Fibroblast of mammary gland (primary cell): ENCODE results near the gene FBXO46.
A peak's percentile ranks its signal among the peaks of the same experiment; 100 is the strongest.

Source experiments
- DNase-seq: peaks from one replicate; pipeline ENCODE4 v3.0.0-alpha.2; 2010; ENCODE audit warnings: low read depth
- H3K4me3 ChIP-seq: 2 replicates; pipeline ENCODE4 v1.5.1; 2011; ENCODE audit warnings: low read depth, mild to moderate bottlenecking, low read length, moderate library complexity; ENCODE audit not compliant: control insufficient read depth
- TF ChIP-seq, protein P1 (sequence below): conservative IDR thresholded peaks from 2 replicates; pipeline ENCODE4 v1.5.1; 2011; ENCODE audit warnings: low read depth, low read length, inconsistent platforms; ENCODE audit not compliant: control insufficient read depth, insufficient read depth

FBXO46 gene

DNA sequence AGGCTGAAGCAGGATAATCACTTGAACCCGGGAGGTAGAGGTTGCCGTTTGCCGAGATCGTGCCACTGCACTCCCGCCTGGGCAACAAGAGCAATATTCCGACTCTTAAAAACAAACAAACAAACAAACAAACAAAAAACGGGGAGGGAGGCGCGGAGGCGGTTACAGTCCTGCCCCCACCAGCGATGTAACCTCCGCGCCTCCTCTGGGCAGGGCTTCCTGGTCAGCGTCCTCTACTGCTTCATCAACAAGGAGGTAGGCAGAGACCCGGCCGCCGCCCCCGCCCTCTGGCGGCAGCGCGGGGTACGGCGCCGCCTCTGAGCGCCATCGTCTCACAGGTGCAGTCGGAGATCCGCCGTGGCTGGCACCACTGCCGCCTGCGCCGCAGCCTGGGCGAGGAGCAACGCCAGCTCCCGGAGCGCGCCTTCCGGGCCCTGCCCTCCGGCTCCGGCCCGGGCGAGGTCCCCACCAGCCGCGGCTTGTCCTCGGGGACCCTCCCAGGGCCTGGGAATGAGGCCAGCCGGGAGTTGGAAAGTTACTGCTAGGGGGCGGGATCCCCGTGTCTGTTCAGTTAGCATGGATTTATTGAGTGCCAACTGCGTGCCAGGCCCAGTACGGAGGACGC is 49.2 kb downstream of the FBXO46 start:
- TF ChIP-seq, protein P1, sequence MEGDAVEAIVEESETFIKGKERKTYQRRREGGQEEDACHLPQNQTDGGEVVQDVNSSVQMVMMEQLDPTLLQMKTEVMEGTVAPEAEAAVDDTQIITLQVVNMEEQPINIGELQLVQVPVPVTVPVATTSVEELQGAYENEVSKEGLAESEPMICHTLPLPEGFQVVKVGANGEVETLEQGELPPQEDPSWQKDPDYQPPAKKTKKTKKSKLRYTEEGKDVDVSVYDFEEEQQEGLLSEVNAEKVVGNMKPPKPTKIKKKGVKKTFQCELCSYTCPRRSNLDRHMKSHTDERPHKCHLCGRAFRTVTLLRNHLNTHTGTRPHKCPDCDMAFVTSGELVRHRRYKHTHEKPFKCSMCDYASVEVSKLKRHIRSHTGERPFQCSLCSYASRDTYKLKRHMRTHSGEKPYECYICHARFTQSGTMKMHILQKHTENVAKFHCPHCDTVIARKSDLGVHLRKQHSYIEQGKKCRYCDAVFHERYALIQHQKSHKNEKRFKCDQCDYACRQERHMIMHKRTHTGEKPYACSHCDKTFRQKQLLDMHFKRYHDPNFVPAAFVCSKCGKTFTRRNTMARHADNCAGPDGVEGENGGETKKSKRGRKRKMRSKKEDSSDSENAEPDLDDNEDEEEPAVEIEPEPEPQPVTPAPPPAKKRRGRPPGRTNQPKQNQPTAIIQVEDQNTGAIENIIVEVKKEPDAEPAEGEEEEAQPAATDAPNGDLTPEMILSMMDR = peak; percentile 58
- peak; percentile 67 for DNase-seq
- peak overlapping the region; percentile 40 for H3K4me3 ChIP-seq

DNA sequence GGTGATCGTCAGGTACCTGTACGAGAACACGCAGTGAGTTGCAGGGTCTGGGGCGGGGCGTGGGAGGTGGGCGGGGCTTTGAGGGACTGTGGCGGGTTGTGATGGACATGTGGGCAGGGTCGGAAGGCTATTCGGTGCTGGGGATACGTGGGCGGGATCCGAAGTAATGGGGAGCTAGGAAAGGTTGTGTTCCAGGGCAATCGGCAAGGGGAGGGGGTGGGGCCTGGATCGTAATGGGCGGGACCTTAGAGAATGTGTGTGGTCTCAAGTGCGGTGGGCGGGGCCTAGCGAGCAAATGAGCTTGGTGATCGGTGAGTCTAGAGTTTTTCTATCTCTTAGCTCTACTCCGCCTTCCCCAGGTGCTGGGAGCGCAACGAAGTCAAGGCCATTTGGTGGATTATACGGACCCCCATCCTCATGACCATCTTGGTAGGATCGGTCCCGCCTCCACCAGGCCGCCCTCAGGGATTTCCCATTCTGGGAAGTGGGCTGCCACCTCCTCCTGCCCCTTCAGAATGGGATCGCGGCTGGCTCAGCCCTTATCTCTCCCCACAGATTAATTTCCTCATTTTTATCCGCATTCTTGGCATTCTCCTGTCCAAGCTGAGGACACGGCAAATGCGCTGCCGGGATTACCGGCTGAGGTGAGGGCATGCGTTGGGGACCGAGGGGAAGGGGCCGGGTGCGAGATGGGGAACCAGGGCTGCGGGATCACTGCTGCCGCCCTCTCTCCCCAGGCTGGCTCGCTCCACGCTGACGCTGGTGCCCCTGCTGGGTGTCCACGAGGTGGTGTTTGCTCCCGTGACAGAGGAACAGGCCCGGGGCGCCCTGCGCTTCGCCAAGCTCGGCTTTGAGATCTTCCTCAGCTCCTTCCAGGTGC is 53.1 kb downstream of the FBXO46 start:
- H3K4me3 ChIP-seq = peak overlapping the region; percentile 10
- DNase-seq = peak; percentile 67
- TF ChIP-seq, protein P1 = no peak

DNA sequence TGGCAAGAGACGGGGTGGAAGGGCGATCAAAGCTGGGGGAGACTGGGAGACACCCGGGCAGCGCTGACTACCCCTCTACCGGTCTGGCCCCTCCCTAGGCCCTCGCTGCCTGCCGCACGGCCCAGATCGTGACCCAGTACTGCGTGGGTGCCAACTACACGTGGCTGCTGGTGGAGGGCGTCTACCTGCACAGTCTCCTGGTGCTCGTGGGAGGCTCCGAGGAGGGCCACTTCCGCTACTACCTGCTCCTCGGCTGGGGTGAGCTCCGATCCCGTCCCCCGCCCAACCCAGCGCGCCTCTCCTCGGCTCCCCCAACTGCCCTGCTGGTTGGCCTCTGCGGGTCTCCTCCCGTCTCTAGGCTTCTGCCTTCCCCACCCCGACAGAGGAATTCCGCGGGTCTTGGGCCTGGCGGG is 53.8 kb downstream of the FBXO46 start:
- TF ChIP-seq, protein P1 = no peak
- no peak for DNase-seq
- no peak overlapping the region for H3K4me3 ChIP-seq

DNA sequence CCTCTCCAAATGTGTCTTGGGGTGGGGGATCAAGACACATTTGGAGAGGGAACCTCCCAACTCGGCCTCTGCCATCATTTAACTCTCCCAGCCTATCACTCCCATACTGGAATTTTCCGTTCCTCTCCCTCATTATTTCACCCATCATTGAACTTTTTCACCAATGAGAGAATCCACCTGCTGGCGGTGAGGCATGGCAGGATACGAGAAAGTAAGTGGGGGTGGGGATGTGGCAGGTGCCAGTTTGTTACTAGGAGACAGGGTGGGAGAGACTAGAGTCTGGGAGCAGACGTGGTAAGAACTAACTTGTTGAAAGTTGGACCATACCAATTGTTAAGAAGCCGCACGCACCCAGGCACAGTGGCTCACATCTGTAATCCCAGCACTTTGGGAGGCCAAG is 55.8 kb downstream of the FBXO46 start:
- no peak overlapping the region for H3K4me3 ChIP-seq
- TF ChIP-seq, protein P1 = no peak
- no peak for DNase-seq

DNA sequence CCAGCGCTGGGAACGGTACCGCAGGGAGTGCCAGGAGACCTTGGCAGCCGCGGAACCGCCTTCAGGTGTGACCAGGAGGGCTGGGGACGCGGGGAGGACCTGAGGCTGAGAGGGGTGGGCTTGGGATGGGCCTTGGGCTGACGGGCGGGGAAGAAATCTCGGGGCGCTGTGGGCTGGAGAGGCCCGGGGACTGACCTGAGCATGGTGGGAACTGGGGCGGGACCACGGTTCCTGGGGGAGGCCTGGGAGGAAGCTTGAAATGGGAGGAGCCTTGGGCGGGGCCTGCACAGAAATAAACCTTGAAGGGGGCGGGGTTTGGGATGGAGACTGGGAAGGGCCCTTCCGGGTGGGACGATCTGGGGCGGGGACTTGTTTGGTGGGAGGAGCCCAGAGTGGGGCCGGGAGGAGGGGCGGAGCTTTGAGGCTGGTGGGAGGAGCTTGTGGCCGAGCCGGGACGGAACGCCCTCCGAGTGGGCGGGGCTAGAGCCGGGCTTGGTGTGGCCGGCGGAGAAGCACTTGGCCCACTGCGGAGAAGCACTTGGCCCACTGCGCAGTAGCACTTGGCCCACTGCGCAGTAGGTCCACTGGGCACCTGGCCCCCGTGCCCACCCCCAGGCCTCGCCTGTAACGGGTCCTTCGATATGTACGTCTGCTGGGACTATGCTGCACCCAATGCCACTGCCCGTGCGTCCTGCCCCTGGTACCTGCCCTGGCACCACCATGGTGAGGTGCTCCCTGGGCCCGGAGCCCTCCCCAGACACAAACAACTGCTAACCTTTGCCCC is 59.8 kb downstream of the FBXO46 start:
- peak; percentile 67 for DNase-seq

DNA sequence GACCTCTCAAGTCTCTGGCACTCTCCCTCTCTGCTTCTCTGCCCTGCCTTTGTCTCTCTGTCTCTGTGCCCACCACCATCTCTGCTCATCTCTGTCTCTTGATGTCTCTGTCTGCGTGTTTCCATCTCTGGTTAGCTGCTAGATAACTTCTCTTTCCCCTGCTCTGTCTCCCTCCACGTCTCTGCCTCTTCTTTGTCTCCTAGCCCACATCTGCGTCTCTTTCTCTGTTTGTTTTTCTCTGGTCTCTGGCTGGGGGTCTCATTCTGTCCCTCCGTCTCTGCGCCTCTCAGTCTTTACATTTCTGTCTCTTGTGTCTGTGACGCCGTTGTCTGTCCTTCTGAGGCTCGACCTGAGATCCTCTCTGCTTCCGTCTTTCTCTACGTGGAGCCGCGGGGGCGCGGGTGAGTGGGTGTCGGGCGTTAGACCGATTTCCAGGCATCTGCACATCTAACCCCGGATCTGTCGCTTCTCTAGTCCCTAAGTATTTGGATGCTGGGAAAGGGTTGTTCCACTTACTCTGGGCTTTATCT is 62.3 kb downstream of the FBXO46 start:
- DNase-seq = no peak
- no peak overlapping the region for H3K4me3 ChIP-seq
- TF ChIP-seq, protein P1 = no peak

More for the DNA sequence above, 59.8 kb downstream of the FBXO46 start:
- no peak overlapping the region for H3K4me3 ChIP-seq
- TF ChIP-seq, protein P1 = no peak
